ENCODE results near the gene MAN2A1.
"Not testable (repeated sequence)": the region's sequence is repeated elsewhere in the genome, so short reads cannot be mapped to it uniquely, and the experiment has no call there.

MAN2A1 gene

GRCh38 chr5:109893271-109893670 lies 203.5 kb downstream of the MAN2A1 start:
- DNase-seq (ENCODE audit: low read depth, low spot score); H3K27ac ChIP-seq: not testable (repeated sequence)

DNA sequence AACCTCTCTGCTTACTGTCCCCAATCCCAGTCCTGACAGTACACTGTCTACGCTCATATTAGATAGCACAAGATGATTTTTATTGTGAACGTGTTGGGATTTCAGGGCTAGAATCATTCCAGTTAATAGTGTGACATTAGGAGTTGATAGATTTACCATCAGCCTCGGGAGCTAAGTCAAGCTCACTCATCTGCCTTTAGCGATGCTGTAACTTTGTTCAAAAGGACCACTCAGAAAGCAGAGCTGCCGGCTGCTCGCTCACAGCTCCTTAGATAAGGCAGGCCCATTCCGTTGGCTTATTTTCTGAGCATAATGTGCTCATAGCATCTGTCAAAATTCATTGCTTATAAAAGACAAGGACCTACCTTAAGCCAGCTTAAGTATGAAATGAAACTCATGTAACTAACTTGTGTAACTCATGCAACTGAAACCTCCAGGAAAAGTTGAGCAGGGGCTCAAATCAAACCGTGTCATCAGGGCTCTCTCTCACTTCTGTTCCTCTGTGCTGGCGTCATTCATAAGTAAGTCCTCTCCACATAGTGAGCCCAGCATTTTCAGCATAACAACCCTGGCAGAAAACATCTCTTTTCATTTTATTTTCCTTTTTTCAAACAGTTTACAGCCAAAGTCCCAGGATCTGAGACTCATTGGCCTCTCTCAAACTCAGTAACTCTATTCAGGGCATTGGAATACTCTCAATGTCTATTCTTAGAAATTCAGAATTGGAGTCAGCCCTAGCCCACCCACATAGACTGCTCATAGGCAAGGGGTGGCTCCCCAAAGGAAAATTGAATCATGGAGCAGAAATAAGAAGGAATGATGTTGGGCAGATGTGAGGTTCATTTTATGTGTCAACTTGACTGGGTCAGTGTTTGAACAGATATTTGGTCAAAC lies 208.8 kb downstream of the MAN2A1 start:
- no peak for DNase-seq (ENCODE audit: low read depth, low spot score)
- H3K27ac ChIP-seq: no peak overlapping the region

DNA sequence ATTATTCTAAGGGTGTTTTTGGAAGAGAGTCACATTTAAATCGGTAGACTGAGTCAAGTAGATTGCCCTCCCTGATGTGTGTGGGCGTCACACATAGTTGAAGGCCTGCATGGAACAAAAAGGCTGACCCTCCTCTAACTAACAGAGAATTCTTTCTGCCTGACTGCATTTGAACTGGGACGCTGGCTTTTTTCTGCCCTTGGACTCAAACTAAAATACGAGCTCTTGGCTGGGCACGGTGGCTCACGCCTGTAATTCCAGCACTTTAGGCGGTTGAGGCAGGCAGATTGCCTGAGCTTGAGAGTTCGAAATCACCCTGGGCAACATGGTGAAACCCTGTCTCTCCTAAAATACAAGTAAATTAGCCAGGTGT lies 209.4 kb downstream of the MAN2A1 start:
- H3K27ac ChIP-seq: no peak overlapping the region
- no peak for DNase-seq (ENCODE audit: low read depth, low spot score)

DNA sequence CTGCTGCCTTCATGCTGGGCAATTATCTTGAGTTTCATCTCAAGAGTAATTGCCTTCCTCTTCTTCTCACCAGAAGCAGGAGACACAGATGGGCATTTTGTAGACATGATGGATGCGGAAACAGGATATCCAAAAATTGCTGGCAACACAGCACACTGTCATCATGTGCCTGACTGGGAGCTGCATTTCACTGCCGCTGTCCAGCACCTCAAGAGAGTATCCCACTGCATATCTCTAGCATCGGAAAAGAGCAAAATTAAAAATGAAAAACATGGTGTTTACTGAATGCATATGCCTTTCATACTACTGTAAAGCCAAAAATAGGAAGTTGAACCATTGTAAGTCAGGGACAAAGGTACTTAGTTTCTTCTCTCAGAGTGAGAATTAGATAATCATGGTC lies 210.7 kb downstream of the MAN2A1 start:
- no peak overlapping the region for H3K27ac ChIP-seq
- no peak for DNase-seq (ENCODE audit: low read depth, low spot score)

DNA sequence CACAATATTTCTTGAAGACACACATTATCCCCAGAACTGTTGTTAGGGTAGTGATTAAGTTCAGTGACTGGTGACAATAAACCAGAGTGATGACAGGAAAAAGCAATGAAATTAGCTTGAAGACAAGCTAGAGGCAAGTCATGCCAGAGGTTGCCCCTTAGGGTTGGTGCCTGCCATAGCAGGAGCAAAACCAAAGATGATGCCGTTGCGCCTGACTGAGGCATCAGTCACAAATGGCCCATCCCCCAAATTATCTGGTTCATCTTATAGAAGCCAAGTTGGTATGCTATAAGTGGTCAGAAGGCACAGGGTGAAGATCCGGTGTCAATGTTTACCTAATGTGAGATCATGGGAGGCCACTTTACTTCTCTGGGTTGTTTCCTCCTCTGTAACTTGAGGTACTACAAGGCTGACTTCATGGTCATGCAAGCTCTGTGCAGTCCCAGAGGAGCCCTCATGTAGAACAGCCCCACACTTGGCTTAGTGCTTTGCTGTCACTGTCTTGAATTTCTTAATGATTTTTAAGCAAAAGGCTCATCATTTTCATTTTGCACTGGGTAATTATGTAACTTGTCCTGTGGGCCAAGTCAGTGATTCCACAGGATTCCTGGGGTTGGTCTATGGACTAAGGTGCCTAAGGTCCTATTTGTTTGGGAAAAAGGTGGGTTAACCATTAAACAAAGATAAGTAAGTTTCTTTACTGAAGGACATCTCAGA lies 211.3 kb downstream of the MAN2A1 start:
- H3K27ac ChIP-seq: no peak overlapping the region
- DNase-seq (ENCODE audit: low read depth, low spot score): no peak

- DNase-seq (ENCODE audit: low read depth, low spot score): no peak
- H3K27ac ChIP-seq: no peak overlapping the region
These were observed 211.9 kb downstream of the MAN2A1 start for GRCh38 chr5:109901628-109901981.

GRCh38 chr5:109903061-109903460 lies 213.3 kb downstream of the MAN2A1 start:
- no peak for DNase-seq (ENCODE audit: low read depth, low spot score)
- no peak overlapping the region for H3K27ac ChIP-seq

DNA sequence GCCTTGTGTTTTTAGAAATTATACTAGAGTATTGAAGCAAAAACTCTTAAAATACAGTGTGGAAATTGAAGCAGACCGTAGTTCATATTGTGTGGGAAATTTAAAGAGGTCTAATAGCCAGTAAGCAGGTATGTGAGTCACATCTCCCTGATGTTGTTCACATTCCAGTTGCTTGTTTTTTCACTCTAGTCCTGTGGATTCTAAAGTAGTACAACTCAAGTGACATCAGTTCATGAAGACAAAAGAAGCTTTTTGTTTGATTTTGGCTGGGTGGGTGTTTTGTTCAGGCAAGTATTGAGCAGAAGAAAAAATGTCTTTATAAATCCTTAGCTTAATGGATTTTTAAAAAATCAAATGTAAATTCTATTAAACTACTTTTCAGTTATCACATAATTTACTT lies 216.2 kb downstream of the MAN2A1 start:
- DNase-seq (ENCODE audit: low read depth, low spot score): no peak
- no peak overlapping the region for H3K27ac ChIP-seq

- DNase-seq (ENCODE audit: low read depth, low spot score): no peak
- H3K27ac ChIP-seq: no peak overlapping the region
These were observed 217.5 kb downstream of the MAN2A1 start for GRCh38 chr5:109907189-109907588.

GRCh38 chr5:109907731-109908130 lies 218.0 kb downstream of the MAN2A1 start:
- H3K27ac ChIP-seq: no peak overlapping the region
- no peak for DNase-seq (ENCODE audit: low read depth, low spot score)

DNA sequence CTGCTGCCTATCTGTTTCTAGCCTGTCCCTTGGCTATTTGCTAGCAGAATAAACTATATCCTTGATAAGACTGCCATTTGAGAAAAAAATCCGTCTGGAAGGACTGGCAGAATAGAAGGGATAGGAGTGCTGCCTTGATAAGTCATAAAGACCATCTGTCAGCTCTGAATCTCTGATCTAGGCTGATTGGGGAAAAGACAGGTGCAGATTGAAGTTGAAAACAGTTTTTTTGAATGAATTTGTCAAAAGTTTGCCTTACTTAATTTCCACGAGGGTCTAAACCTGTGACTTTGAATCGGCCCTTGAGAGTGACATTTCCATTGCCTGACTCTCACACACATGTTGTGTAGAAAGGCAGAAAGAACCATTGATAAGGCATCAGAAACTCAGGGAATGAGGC lies 218.6 kb downstream of the MAN2A1 start:
- H3K27ac ChIP-seq: no peak overlapping the region
- DNase-seq (ENCODE audit: low read depth, low spot score): no peak

DNA sequence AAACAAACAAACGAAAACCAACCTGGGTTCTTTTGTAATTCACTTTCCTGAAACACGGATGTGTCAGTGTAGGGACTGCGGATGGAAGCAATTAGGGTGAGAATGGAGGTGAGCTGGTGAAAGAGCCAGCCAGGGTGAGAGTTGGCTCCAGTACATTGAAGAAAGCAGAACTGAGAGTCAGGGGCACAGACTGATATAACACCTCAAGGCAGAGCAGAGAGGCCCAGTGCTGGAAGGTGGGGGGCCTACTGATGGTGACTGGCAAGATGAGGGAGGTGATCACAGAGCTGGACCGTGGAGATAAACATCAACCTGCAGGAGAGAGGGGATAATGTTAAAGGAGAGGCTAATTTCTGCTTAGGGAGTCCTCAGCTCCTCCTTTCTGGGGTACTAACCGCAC lies 221.1 kb downstream of the MAN2A1 start:
- DNase-seq (ENCODE audit: low read depth, low spot score): no peak
- no peak overlapping the region for H3K27ac ChIP-seq

DNA sequence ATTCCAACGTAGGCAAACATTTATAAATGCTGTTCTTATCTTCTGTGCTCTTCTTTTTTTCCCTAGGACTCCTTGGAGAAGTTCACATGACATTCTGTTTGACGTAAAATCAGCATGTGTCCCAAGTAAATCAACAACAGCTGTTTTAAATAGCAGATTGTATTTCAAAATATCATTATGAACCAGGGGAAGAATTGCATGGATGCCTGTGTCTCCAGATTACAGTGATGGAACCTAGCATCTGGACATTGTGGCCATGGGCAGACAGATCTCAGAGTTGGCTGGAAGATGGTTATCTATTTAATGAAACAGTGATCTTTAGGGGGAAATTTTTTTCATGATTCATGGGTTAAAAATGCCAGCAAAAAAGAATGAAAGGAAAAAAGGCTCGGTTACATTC lies 222.0 kb downstream of the MAN2A1 start:
- no peak for DNase-seq (ENCODE audit: low read depth, low spot score)

DNA sequence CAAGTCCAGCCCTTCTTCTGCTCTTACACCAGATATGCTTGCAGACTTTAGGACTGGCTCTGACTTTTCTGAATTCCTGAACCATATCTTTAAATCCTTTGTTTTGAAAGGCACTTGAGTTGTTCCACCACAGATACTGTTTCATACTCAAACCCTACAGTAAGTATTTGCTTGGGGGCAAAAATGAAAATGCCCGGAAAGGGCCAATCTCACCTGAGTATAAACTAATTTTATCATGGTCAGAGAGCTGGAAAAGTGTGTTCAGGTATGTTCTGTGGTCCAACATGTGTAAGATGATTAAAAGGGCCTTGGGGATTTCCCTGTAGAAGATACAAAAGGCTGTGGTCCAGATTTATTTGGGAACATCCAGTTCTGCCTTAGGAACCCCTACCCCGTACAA lies 225.2 kb downstream of the MAN2A1 start:
- no peak overlapping the region for H3K27ac ChIP-seq

More for the DNA sequence above, 222.0 kb downstream of the MAN2A1 start:
- H3K27ac ChIP-seq: no peak overlapping the region

DNA sequence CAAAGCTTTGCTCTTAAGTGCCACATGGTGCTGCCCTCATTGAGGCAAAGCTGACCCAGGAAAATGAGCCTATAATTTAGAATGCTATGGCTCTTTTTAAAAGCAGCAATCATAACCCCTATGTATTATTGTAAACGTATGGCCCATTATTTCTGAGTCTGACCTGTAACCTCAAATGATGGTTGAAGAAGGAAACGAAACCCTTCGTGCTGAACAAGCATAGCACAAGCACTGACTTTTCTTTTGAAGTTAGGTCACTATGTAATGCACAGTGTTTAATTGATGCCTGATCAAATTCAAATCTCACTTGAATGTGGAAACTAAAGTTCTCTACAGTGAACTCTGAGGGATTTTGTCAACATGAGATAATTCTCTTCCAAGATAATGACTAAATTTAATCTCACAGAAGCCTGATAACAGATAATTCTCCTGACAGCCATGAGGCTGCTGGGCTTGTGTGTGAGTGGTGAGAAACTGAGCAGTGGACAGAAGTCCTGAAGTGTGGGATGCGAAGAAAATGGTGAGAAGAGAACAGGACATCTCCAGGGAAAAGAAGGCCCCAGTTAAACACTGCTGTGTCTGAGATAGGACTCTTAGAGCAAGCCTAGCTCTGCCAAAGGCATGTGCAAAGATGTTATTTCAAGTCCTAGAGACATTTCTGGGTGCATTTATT lies 226.9 kb downstream of the MAN2A1 start:
- no peak for DNase-seq (ENCODE audit: low read depth, low spot score)
- H3K27ac ChIP-seq: no peak overlapping the region

More for the DNA sequence above, 225.2 kb downstream of the MAN2A1 start:
- DNase-seq (ENCODE audit: low read depth, low spot score): no peak
